Pancreas (tissue), 10 donors: ENCODE measurements around the gene SCAMP5. TPM values are rescaled to one million over a fixed set of nuclear protein-coding genes. Genes with fewer than 3 reads are reported as not detected.

Experiments used
- ATAC-seq, 4 donors: fragments of 200-7000 bp; cut with Tn5 transposase; one replicate each; pipeline versions ENCODE4 v1.8.0 to v1.9.1; 2020; ENCODE audit warnings: mild to moderate bottlenecking in 4 of 4, moderate library complexity in 4 of 4
- DNase-seq, 6 donors: peaks; one replicate each; pipeline ENCODE4 v3.0.0-alpha.2; 2020
- FAIRE-seq: peaks from 2 replicates; lab custom pipeline; 2012; peaks lifted over from hg19 to GRCh38; lab: Jason Lieb, UNC
- H3K27ac ChIP-seq, 4 donors: fragments of 200-600 bp; sonication (generic); 1 replicate in 3 of 4; 2 replicates in 1 of 4; pipeline versions ENCODE4 v1.5.0 to v1.8.0; 2020
- H3K27me3 ChIP-seq, 4 donors: fragments of 200-600 bp; one replicate each; pipeline ENCODE4 v1.8.0; 2021
- H3K36me3 ChIP-seq, 3 donors: fragments of 200-600 bp; sonication (generic) in 1 of 3; one replicate each; pipeline versions ENCODE4 v1.5.0 to v1.8.0; 2020 to 2021
- H3K4me1 ChIP-seq, 3 donors: fragments of 200-600 bp; one replicate each; pipeline ENCODE4 v1.8.0; 2021
- H3K4me3 ChIP-seq, 4 donors: fragments of 200-600 bp; sonication (generic) in 2 of 4; one replicate each; pipeline versions ENCODE4 v1.5.0 to v1.8.0; 2020 to 2021
- H3K9me3 ChIP-seq, 4 donors: fragments of 200-600 bp; one replicate each; pipeline ENCODE4 v1.8.0; 2021
- CTCF ChIP-seq, 4 donors: fragments of 200-600 bp; sonication (generic) in 3 of 4; IDR thresholded peaks; one replicate each; pipeline versions ENCODE4 v1.5.0 to v1.8.0; 2021; ENCODE audit warnings: antibody characterized with exemption in 4 of 4
- WGBS, 2 donors: extraction: QIAGEN DNeasy Blood & Tissue Kit; methylation state at CpG; one replicate each; pipeline ENCODE4 v1.1.7; 2013; 5-methylcytosine and 5-hydroxymethylcytosine counted together
- intact Hi-C, 3 donors: fragments of 100-400 bp; cut with DNase I; formaldehyde crosslinking; loops; one replicate each; pipeline versions ENCODE4 v1.11.1 to v1.14.2; 2022
- polyA plus RNA-seq, 2 donors: library from polyadenylated mRNA; stranded (reverse); fragments of 200-250 nt; gene quantifications; one replicate each; pipeline ENCODE4 v1.2.3, GENCODE V29; 2013
- total RNA-seq, 6 donors: library from RNA; stranded (reverse); fragmentation: NEBNext Ultra II Directional in 4 of 6; extraction: Animal tissue kit (Norgen Biotek cat#: 25700) in 4 of 6; gene quantifications; one replicate each; pipeline versions ENCODE4 v1.2.1 to v1.2.4, GENCODE V29; 2021 to 2023
- donor health status: healthy with polysubstance abuse.
- donor health status: DM: no; HTN: no; CAD: no; lungs with moderate emphysema.
- donor health status: DM: no; HTN: no; CAD: no.
- donor health status: control.
- donor health status: control.
- donor health status: Bipolar disorder and iron deficiency.
- donor health status: DM: yes; HTN: yes; CAD: no.
- donor health status: DM: no; HTN: no; CAD: no.
- donor health status: DM: no; HTN: no; CAD: no.
- donor health status: DM: yes; HTN: yes; CAD: no.

Gene SCAMP5
- total and polyA plus RNA-seq, 8 donors, result 24.5 to 59.2 (median 38.8) TPM

- no peak for TF ChIP-seq CTCF (IDR thresholded peaks at IDR 0.05)
- no peak for DNase-seq
Measured at GRCh38 chr15:75052972-75053747, 57.8 kb downstream of the SCAMP5 start.

GRCh38 chr15:75053748-75054125 lies 58.4 kb downstream of the SCAMP5 start:
- Histone ChIP-seq H3K4me3 (no peak overlapping the region), H3K4me1 (peaks cover 10 to 14% (median 12%) of the 10 kb centered on the region in 3 donors), H3K9me3 (no peaks in the 10 kb centered on the region), H3K36me3 (no peaks in the 10 kb centered on the region), H3K27ac (no peak overlapping the region), H3K27me3 (no peaks in the 10 kb centered on the region)
- DNase-seq (no peak), FAIRE-seq (no peak), ATAC-seq (no peak)
- 94 to 98% methylated on average over 7 of the region's 7 CpGs for WGBS, 2 donors
- intact Hi-C loops, result no loop called here
- no peak for TF ChIP-seq CTCF (IDR thresholded peaks at IDR 0.05)

More at GRCh38 chr15:75052972-75053747, 57.8 kb downstream of the SCAMP5 start:
- 96 to 97% methylated on average over 5 of the region's 5 CpGs for WGBS, 2 donors
- Histone ChIP-seq H3K27ac (no peak overlapping the region), H3K4me1 (peaks cover 12 to 17% (median 14%) of the 10 kb centered on the region in 3 donors), H3K9me3 (no peaks in the 10 kb centered on the region), H3K27me3 (no peaks in the 10 kb centered on the region), H3K4me3 (no peak overlapping the region), H3K36me3 (no peaks in the 10 kb centered on the region)
- no peak for ATAC-seq
- intact Hi-C loops, result no loop called here
- no peak for FAIRE-seq

- peak in 3 of 4 donors; percentile 12 to 56 (median 45) for ATAC-seq
- peak overlapping the region in 1 of 4 donors; percentile 5 for H3K27ac ChIP-seq
Measured at GRCh38 chr15:75054172-75054897, 59.0 kb downstream of the SCAMP5 start.

GRCh38 chr15:75056036-75056435 lies 60.7 kb downstream of the SCAMP5 start:
- no peak overlapping the region for H3K4me3 ChIP-seq
- ATAC-seq, result no peak
- 94 to 96% methylated on average over 7 of the region's 7 CpGs for WGBS, 2 donors
- TF ChIP-seq CTCF (IDR thresholded peaks at IDR 0.05), result no peak
- DNase-seq, result no peak
- H3K9me3 ChIP-seq, result no peaks in the 10 kb centered on the region
- no peak for FAIRE-seq
- H3K27me3 ChIP-seq, result no peaks in the 10 kb centered on the region
- H3K27ac ChIP-seq, result no peak overlapping the region
- H3K4me1 ChIP-seq, result no peaks in the 10 kb centered on the region
- intact Hi-C loops, result no loop called here
- H3K36me3 ChIP-seq, result no peaks in the 10 kb centered on the region

More at GRCh38 chr15:75054172-75054897, 59.0 kb downstream of the SCAMP5 start:
- Histone ChIP-seq H3K4me3 (no peak overlapping the region), H3K36me3 (no peaks in the 10 kb centered on the region), H3K27me3 (no peaks in the 10 kb centered on the region), H3K4me1 (peaks cover 4 to 8% (median 6%) of the 10 kb centered on the region in 3 donors), H3K9me3 (no peaks in the 10 kb centered on the region)
- no peak for DNase-seq
- WGBS, 2 donors, result 53 to 54% methylated on average over 3 of the region's 3 CpGs
- FAIRE-seq, result no peak
- no peak for TF ChIP-seq CTCF (IDR thresholded peaks at IDR 0.05)
- intact Hi-C loops, result no loop called here
